Coronary artery (tissue), 2 donors: ENCODE measurements around the gene CD300A.
"Not testable (repeated sequence)": the region's sequence is repeated elsewhere in the genome, so short reads cannot be mapped to it uniquely, and the experiment has no call there.

Source experiments
- DNase-seq: peaks from one replicate; pipeline ENCODE4 v3.0.0-alpha.2; 2017; ENCODE audit warnings: low spot score
- H3K27ac ChIP-seq, 2 donors: fragments of 200-600 bp; sonication (generic); one replicate each; pipeline ENCODE4 v1.5.1; 2016 to 2019
- H3K4me3 ChIP-seq: fragments of 200-600 bp; sonication (generic); 2 replicates; pipeline ENCODE4 v1.5.1; 2016; ENCODE audit warnings: mild to moderate bottlenecking, moderate library complexity
- CTCF ChIP-seq: fragments of 200-600 bp; sonication (generic); IDR thresholded peaks from one replicate; pipeline ENCODE4 v1.5.1; 2019; ENCODE audit warnings: antibody characterized with exemption

The CD300A gene

GRCh38 chr17:74513987-74514631 lies 47.7 kb downstream of the CD300A start:
- Histone ChIP-seq H3K27ac (no peak overlapping the region), H3K4me3 (no peak overlapping the region)
- no peak for TF ChIP-seq CTCF
- no peak for DNase-seq

GRCh38 chr17:74514632-74515334 lies 48.3 kb downstream of the CD300A start:
- Histone ChIP-seq H3K4me3 (no peak overlapping the region), H3K27ac (no peak overlapping the region)
- peak; percentile 41 for DNase-seq
- no peak for TF ChIP-seq CTCF

DNA sequence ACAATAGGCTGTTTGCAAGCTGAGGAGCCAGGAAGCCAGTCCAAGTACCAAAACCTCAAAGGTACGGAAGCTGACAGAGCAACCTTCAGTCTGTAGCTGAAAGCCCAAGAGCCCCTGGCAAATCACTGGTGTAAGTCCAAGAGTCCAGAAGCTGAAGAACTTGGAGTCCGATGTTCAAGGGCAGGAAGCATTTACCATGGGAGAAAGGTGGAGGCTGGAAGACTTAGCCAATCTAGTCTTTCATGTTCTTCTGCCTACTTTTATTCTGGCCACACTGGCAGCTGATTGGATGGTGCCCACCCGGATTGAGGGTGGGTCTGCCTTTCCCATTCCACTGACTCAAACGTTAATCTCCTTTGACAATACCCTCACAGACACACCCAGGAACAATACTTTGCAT lies 49.5 kb downstream of the CD300A start:
- Histone ChIP-seq H3K27ac (no peak overlapping the region), H3K4me3 (no peak overlapping the region)
- peak; percentile 50 for DNase-seq
- TF ChIP-seq CTCF, result no peak

DNA sequence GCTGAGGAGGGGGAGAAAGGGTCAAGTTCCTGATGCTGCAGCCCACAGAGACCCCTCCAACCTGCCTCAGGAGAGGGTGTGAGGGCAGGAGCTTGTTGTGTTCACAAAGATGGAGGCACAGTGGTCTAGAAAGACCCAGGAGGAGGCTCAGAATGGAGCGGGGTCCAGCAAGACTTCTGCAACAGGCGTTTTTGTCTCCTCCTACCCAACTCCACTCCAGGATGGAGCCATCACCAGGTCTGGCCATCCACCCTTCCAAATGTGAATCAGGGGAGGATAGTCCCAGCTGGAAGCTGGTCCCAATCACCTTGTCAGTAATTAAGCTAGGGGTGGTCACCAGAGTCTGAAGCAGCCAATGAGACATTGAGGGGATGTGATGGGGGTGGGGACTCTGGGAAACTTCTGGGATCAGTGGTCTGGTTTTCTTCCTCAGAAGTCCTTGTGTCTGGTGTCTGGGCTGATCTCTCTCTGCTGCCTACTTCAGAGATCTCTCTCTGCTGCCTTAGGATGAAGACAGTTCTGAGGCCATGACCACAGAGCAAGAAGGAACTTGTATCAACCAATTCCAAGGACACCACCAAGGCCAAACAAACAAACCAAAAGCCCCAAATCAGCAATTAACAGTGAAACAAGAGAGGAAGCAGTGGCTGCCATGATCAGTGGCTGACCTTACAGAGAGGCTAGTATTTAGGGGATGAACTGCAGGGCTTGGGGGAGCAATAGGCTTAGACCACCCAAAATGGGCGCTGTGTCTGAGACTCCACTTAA lies 50.3 kb downstream of the CD300A start:
- no peak for TF ChIP-seq CTCF
- peak; percentile 50 for DNase-seq
- Histone ChIP-seq H3K4me3 (no peak overlapping the region), H3K27ac (no peak overlapping the region)

DNA sequence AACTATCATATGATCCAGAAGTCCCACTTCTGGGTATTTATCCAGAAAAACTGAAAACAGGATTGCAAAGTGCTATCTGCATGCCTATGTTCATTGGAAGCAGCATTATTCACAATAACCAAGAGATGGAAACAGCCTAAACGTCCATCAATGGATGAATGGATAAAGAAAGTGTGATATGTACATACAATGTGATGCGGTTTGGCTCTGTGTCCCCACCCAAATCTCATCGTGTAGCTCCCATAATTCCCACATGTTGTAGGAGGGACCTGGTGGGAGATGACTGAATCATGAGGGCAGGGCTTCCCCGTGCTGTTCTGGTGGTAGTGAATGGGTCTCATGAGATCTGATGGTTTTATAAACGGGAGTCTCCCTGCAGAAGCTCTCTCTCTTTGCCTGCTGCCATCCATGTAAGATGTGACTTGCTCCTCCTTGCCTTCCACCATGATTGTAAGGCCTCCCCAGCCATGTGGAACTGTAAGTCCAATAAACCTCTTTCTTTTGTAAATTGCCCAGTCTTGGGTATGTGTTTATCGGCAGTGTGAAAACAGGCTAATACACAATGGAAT lies 52.1 kb downstream of the CD300A start:
- H3K27ac ChIP-seq, H3K4me3 ChIP-seq: not testable (repeated sequence)
- DNase-seq, result peak; percentile 9

DNA sequence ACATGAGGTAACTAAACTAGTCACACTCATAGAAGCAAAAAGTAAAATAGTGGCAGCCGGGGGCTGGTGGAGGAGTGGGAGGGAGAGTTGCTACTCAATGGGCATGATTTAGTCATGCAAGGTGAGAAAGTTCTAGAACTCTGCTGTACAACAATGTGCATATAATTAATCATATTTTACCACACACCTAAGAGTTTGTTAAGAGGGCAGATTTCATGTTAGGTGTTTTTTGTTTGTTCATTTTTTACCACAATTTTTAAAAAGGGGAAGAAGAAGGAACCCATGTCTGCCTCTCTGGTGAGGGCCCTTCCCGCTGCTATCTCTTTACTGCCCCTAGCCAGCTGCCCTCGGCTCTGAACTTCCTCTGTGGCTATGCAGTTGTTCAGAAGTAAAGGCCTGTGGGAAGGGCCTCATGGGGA lies 53.6 kb downstream of the CD300A start:
- Histone ChIP-seq H3K4me3 (no peak overlapping the region), H3K27ac (peak overlapping the region in 1 of 2 donors; percentile 49)
- no peak for TF ChIP-seq CTCF
- DNase-seq, result peak; percentile 5

- Histone ChIP-seq H3K27ac (peak overlapping the region; percentile 38 to 80), H3K4me3 (peak overlapping the region; percentile 37)
- peak; percentile 73 for DNase-seq
- no peak for TF ChIP-seq CTCF
Observed at GRCh38 chr17:74520790-74521480, 54.5 kb downstream of the CD300A start.
